Activated naive CD4-positive, alpha-beta T cell treated with anti-CD3 and anti-CD28 coated beads, Interleukin-2, amount 50 U/mL, for 24 hours (primary cell): ENCODE results near the gene WDR49.

Source experiments
- H3K27ac Mint-ChIP-seq: one replicate; pipeline ENCODE4 v1.8.0; 2021; ENCODE audit warnings: mild to moderate bottlenecking, mixed read lengths
- H3K27me3 Mint-ChIP-seq: one replicate; pipeline ENCODE4 v1.8.0; 2021; ENCODE audit warnings: mixed read lengths
- H3K36me3 Mint-ChIP-seq: one replicate; pipeline ENCODE4 v1.8.0; 2021; ENCODE audit warnings: mixed read lengths
- H3K4me1 Mint-ChIP-seq: one replicate; pipeline ENCODE4 v1.8.0; 2021; ENCODE audit warnings: mixed read lengths
- H3K4me3 Mint-ChIP-seq: one replicate; pipeline ENCODE4 v1.8.0; 2021; ENCODE audit warnings: mild to moderate bottlenecking, mixed read lengths
- H3K9me3 Mint-ChIP-seq: one replicate; pipeline ENCODE4 v1.8.0; 2021; ENCODE audit warnings: mixed read lengths

The WDR49 gene

GRCh38 chr3:167568634-167569033, 85.1 kb downstream of the WDR49 start:
- Mint-ChIP-seq H3K9me3 (no peaks in the 10 kb centered on the region), H3K4me1 (no peaks in the 10 kb centered on the region), H3K4me3 (no peak overlapping the region), H3K36me3 (no peaks in the 10 kb centered on the region), H3K27me3 (no peaks in the 10 kb centered on the region), H3K27ac (no peak overlapping the region)

DNA sequence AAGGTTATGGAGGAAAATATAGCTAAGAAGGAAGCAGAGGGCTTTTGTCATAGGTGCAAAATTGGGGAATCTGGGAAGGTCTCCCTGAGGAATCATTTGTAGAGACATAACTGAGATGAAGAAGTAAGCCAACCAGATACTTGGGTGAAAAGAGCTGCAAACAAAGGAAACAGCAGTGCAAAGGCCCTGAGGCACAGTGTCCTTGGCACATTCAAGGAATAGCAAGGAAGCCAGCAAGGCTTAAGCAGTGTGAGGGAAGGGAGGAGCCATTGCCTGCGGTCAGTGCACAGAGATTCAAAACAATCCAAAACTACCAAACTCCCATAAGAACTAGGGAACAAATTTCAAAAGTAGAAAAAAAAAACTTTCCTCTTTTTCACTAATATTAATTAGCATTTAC, 88.3 kb downstream of the WDR49 start:
- Mint-ChIP-seq H3K9me3 (no peaks in the 10 kb centered on the region), H3K27me3 (peaks cover 1% of the 10 kb centered on the region), H3K4me3 (no peak overlapping the region), H3K36me3 (no peaks in the 10 kb centered on the region), H3K27ac (no peak overlapping the region), H3K4me1 (no peaks in the 10 kb centered on the region)

DNA sequence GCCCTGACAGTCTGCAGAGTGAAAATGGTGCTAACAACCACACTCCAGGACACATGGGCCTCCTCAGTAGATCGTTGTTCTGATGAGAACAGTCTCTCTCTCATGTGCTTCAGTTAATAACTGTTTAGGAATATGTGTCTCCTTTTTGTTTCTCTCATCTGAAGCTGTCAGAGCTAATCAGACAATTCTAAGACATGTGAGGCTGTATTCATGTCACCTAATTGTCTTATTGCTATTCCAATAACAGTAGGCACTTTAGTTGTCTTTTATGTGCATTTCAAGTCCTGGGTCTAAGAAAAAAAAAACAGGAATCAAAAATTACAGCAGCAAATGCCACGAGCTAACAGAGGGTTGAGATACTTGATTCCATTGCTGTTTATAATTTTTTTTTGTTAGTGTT, 89.1 kb downstream of the WDR49 start:
- Mint-ChIP-seq H3K27me3 (peaks cover 1% of the 10 kb centered on the region), H3K4me3 (no peak overlapping the region), H3K36me3 (no peaks in the 10 kb centered on the region), H3K9me3 (no peaks in the 10 kb centered on the region), H3K27ac (no peak overlapping the region), H3K4me1 (no peaks in the 10 kb centered on the region)

DNA sequence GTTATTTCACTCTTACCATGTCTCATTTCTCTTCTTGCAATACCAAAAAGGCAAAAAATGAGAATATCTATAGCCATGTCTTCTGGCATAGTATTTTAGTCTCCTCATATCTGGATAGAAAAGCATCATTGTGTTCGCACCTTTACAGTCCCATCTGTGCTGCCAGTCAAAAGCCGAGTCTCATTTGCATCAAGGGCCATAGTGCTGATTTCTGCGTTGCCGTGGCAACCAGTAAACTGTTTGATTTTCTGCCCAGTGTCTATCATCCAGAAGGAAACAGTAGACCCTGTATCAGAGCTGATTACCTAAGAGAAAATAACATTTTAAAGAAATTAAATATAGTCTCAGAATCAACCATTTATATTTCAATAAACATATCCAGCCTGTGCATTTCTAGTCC, 93.8 kb downstream of the WDR49 start:
- H3K9me3 Mint-ChIP-seq, result no peaks in the 10 kb centered on the region
- H3K4me1 Mint-ChIP-seq, result no peaks in the 10 kb centered on the region
- H3K27me3 Mint-ChIP-seq, result peaks cover 1% of the 10 kb centered on the region
- H3K4me3 Mint-ChIP-seq, result no peak overlapping the region
- no peaks in the 10 kb centered on the region for H3K36me3 Mint-ChIP-seq
- no peak overlapping the region for H3K27ac Mint-ChIP-seq

DNA sequence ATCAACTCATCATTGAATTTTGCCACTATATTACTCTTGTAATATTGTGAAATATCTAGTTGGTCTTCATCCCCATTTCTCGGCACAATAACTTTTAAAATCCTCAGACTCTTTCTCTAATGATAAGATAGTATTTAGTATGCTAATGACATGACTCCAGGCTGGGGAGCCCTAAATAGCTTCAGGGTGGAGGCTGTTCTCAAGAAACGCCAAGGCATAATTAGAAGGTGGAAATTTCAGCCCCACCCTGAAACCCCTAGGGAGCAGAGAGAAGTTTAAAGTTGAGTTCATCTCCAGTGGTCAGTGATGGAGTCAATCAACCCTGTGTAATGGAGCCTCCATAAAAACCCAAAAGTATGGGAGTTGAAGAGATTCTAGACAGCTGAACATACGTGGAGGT, 98.8 kb downstream of the WDR49 start:
- H3K27ac Mint-ChIP-seq, result no peak overlapping the region
- no peaks in the 10 kb centered on the region for H3K36me3 Mint-ChIP-seq
- H3K4me3 Mint-ChIP-seq, result no peak overlapping the region
- no peaks in the 10 kb centered on the region for H3K4me1 Mint-ChIP-seq
- no peaks in the 10 kb centered on the region for H3K9me3 Mint-ChIP-seq
- H3K27me3 Mint-ChIP-seq, result no peaks in the 10 kb centered on the region

DNA sequence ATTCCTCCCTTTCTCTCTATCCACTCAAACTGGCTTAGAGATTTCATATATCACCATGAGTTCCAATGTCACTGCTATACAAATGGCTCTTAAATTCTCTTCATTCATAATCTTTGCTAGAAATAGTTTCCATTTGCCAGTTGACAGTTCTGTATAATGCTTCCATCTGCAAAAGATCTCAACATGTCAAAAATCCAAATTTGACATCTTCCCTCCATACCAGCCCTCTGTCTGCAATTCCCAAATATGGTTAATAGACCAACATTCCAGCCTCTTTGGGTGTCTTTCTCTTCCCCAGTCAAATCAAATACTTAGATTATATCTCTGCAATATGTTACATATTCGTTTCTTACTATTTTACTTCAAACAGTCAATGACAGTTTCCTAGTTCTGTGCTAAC, 115.7 kb downstream of the WDR49 start:
- peaks cover 1% of the 10 kb centered on the region for H3K36me3 Mint-ChIP-seq
- H3K9me3 Mint-ChIP-seq, result peaks cover 13% of the 10 kb centered on the region
- H3K4me3 Mint-ChIP-seq, result no peak overlapping the region
- H3K27ac Mint-ChIP-seq, result no peak overlapping the region
- peaks cover 5% of the 10 kb centered on the region for H3K27me3 Mint-ChIP-seq
- no peaks in the 10 kb centered on the region for H3K4me1 Mint-ChIP-seq

GRCh38 chr3:167521006-167521355, 132.8 kb downstream of the WDR49 start:
- Mint-ChIP-seq H3K27me3 (no peaks in the 10 kb centered on the region), H3K27ac (no peak overlapping the region), H3K4me3 (no peak overlapping the region), H3K36me3 (no peaks in the 10 kb centered on the region), H3K9me3 (no peaks in the 10 kb centered on the region), H3K4me1 (no peaks in the 10 kb centered on the region)

GRCh38 chr3:167520266-167521005, 133.3 kb downstream of the WDR49 start:
- no peaks in the 10 kb centered on the region for H3K27me3 Mint-ChIP-seq
- no peak overlapping the region for H3K4me3 Mint-ChIP-seq
- H3K36me3 Mint-ChIP-seq, result no peaks in the 10 kb centered on the region
- no peaks in the 10 kb centered on the region for H3K4me1 Mint-ChIP-seq
- no peak overlapping the region for H3K27ac Mint-ChIP-seq
- peaks cover 4% of the 10 kb centered on the region for H3K9me3 Mint-ChIP-seq

DNA sequence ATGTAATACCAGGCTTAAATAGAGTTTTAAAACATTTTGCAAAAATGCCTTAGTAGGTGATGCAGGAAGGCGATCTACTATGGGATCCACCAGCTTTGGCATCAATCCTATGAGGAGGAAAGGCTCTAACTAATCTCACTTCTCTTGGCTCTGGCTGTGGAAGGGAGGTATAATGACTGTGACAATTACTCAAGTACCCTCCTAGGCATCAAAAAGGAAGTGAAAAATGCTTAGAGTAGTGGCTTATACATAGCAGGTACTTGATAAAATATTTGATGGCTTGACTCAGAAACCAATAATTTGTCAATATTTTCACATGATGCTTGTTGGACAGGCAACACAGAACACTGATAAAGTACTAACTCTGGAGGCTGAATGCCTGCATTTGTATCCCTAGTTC, 145.8 kb downstream of the WDR49 start:
- no peaks in the 10 kb centered on the region for H3K9me3 Mint-ChIP-seq
- H3K4me3 Mint-ChIP-seq, result no peak overlapping the region
- no peaks in the 10 kb centered on the region for H3K36me3 Mint-ChIP-seq
- H3K4me1 Mint-ChIP-seq, result no peaks in the 10 kb centered on the region
- no peak overlapping the region for H3K27ac Mint-ChIP-seq
- H3K27me3 Mint-ChIP-seq, result peaks cover 10% of the 10 kb centered on the region

- no peaks in the 10 kb centered on the region for H3K4me1 Mint-ChIP-seq
These were observed 151.3 kb downstream of the WDR49 start for GRCh38 chr3:167502401-167502800.

DNA sequence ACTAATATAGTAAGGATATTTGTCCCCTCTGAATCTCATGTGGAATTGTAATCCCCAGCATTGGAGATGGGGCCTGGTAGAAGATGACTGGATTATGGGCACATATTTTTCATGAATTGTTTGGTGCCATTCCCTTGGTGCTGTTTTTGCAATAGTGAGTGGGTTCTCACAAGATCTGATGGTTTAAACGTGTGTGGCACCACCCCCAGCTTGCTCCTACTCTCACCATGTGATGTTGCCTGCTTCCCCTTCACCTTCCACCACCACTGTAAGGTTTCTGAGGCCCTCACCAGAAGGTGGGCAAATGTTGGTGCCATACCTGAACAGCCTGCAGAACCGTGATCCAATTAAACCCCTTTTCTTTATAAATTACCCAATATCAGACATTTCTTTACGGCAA, 151.8 kb downstream of the WDR49 start:
- no peaks in the 10 kb centered on the region for H3K9me3 Mint-ChIP-seq
- no peak overlapping the region for H3K27ac Mint-ChIP-seq
- H3K4me3 Mint-ChIP-seq, result no peak overlapping the region
- H3K36me3 Mint-ChIP-seq, result no peaks in the 10 kb centered on the region
- H3K4me1 Mint-ChIP-seq, result no peaks in the 10 kb centered on the region
- peaks cover 7% of the 10 kb centered on the region for H3K27me3 Mint-ChIP-seq

More at GRCh38 chr3:167502401-167502800, 151.3 kb downstream of the WDR49 start:
- Mint-ChIP-seq H3K9me3 (no peaks in the 10 kb centered on the region), H3K27ac (no peak overlapping the region), H3K27me3 (peaks cover 7% of the 10 kb centered on the region), H3K36me3 (no peaks in the 10 kb centered on the region), H3K4me3 (no peak overlapping the region)

GRCh38 chr3:167497903-167498302, 155.8 kb downstream of the WDR49 start:
- Mint-ChIP-seq H3K4me1 (no peaks in the 10 kb centered on the region), H3K4me3 (no peak overlapping the region), H3K27ac (no peak overlapping the region), H3K9me3 (no peaks in the 10 kb centered on the region), H3K27me3 (no peaks in the 10 kb centered on the region), H3K36me3 (no peaks in the 10 kb centered on the region)

GRCh38 chr3:167493244-167493643, 160.5 kb downstream of the WDR49 start:
- Mint-ChIP-seq H3K36me3 (no peaks in the 10 kb centered on the region), H3K27me3 (no peaks in the 10 kb centered on the region), H3K27ac (no peak overlapping the region), H3K4me3 (no peak overlapping the region), H3K4me1 (no peaks in the 10 kb centered on the region), H3K9me3 (no peaks in the 10 kb centered on the region)

DNA sequence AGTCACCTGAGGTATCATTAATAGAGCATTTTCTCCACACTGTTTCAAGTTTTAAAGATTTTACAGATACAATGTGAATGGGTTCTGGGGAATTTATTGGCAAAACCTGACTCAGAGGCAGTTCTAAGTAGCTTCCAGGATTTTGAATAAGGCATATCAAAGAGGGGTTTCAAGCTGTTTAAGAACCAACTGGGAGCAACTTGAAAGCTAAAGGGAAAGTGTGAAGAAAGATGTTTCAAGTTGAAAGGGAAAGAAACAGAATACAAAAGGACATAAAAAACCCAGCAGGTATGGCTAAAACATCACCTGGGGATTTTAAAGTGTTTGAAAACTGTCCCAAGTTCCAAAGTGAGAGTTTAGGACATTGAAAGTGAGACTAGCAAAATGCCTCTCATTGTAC, 162.1 kb downstream of the WDR49 start:
- Mint-ChIP-seq H3K27ac (no peak overlapping the region), H3K27me3 (no peaks in the 10 kb centered on the region), H3K4me3 (no peak overlapping the region), H3K4me1 (no peaks in the 10 kb centered on the region), H3K36me3 (no peaks in the 10 kb centered on the region), H3K9me3 (no peaks in the 10 kb centered on the region)

GRCh38 chr3:167489571-167489970, 164.2 kb downstream of the WDR49 start:
- Mint-ChIP-seq H3K27ac (no peak overlapping the region), H3K36me3 (no peaks in the 10 kb centered on the region), H3K4me3 (no peak overlapping the region), H3K9me3 (no peaks in the 10 kb centered on the region), H3K4me1 (no peaks in the 10 kb centered on the region), H3K27me3 (no peaks in the 10 kb centered on the region)

- Mint-ChIP-seq H3K27ac (no peak overlapping the region), H3K27me3 (no peaks in the 10 kb centered on the region), H3K4me3 (no peak overlapping the region), H3K9me3 (no peaks in the 10 kb centered on the region), H3K36me3 (no peaks in the 10 kb centered on the region), H3K4me1 (no peaks in the 10 kb centered on the region)
These were observed 166.2 kb downstream of the WDR49 start for GRCh38 chr3:167487556-167487955.

DNA sequence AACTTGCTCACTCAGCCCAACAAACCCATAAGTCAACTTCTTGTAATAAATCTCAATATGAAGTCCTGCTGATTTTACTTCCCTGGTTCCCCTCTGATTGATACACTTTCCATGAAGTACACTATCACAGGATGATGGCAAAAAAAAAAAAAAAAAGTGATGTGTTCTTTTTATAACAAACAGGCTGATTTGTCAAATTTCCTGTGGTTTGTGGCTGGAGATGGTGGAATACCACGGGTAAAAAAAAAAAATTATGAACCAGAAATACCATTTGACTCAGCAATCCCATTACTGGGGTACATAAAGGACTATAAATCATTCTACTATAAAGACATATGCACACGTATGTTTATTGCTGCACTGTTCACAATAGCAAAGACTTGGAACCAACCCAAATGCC, 169.2 kb downstream of the WDR49 start:
- Mint-ChIP-seq H3K27me3 (no peaks in the 10 kb centered on the region), H3K27ac (no peak overlapping the region), H3K36me3 (no peaks in the 10 kb centered on the region), H3K4me3 (no peak overlapping the region), H3K4me1 (no peaks in the 10 kb centered on the region), H3K9me3 (no peaks in the 10 kb centered on the region)
